Bronchial epithelial cell (primary cell): ENCODE measurements around the gene SSUH2. TPM values are rescaled to one million over a fixed set of nuclear protein-coding genes. Genes with fewer than 3 reads are reported as not detected.

Experiments used
- DNase-seq: peaks from one replicate; pipeline ENCODE4 v3.0.0-alpha.2; 2010; ENCODE audit warnings: low read depth
- FAIRE-seq: peaks from 2 replicates; lab custom pipeline; 2011; peaks lifted over from hg19 to GRCh38; lab: Jason Lieb, UNC
- H3K27me3 ChIP-seq: 2 replicates; pipeline ENCODE4 v1.5.1; 2011; ENCODE audit warnings: low read length; ENCODE audit not compliant: control insufficient read depth, insufficient read depth
- H3K36me3 ChIP-seq: 2 replicates; pipeline ENCODE4 v1.5.1; 2011; ENCODE audit warnings: low read length; ENCODE audit not compliant: control insufficient read depth, insufficient read depth
- H3K4me3 ChIP-seq: 2 replicates; pipeline ENCODE4 v1.5.1; 2011; ENCODE audit warnings: mild to moderate bottlenecking, low read depth, low read length, control low read depth
- CTCF ChIP-seq: IDR thresholded peaks from 2 replicates; pipeline ENCODE4 v1.5.1; 2011; ENCODE audit warnings: mild to moderate bottlenecking, moderate library complexity, low read length, control low read depth, inconsistent platforms; ENCODE audit not compliant: insufficient read depth, severe bottlenecking
- total RNA-seq: library from RNA; depleted of rRNA; stranded (reverse); fragments of >200 nt; gene quantifications from 2 replicates; pipeline ENCODE4 v1.2.1, GENCODE V29; 2014

SSUH2 gene
- total RNA-seq, 1 donor from 2014 or later, result 0.26 TPM

- no peak for TF ChIP-seq CTCF
- FAIRE-seq (no peak), DNase-seq (no peak)
- Histone ChIP-seq H3K27me3 (no peaks in the 10 kb centered on the region), H3K36me3 (no peaks in the 10 kb centered on the region), H3K4me3 (no peak overlapping the region)
Measured at GRCh38 chr3:8574670-8575322, 69.8 kb downstream of the SSUH2 start.

- Histone ChIP-seq H3K36me3 (no peaks in the 10 kb centered on the region), H3K4me3 (no peak overlapping the region), H3K27me3 (no peaks in the 10 kb centered on the region)
- FAIRE-seq, result no peak
- DNase-seq, result no peak
- no peak for TF ChIP-seq CTCF
Measured at GRCh38 chr3:8574040-8574669, 70.4 kb downstream of the SSUH2 start.

- TF ChIP-seq CTCF, result no peak
- no peak for DNase-seq
- no peaks in the 10 kb centered on the region for H3K27me3 ChIP-seq
- H3K36me3 ChIP-seq, result no peaks in the 10 kb centered on the region
- FAIRE-seq, result no peak
- H3K4me3 ChIP-seq, result no peak overlapping the region
Measured at GRCh38 chr3:8573342-8573926, 71.2 kb downstream of the SSUH2 start.

GRCh38 chr3:8571256-8571655 is 73.3 kb downstream of the SSUH2 start:
- TF ChIP-seq CTCF, result no peak
- H3K4me3 ChIP-seq, result no peak overlapping the region
- no peak for DNase-seq
- H3K36me3 ChIP-seq, result no peaks in the 10 kb centered on the region
- no peak for FAIRE-seq
- no peaks in the 10 kb centered on the region for H3K27me3 ChIP-seq

Other genes starting within 250 kb of the SSUH2 start
- 1.2 and 2.6 TPM in 2 replicates for gene LMCD1, start 143.0 kb downstream of the SSUH2 start, total RNA-seq
- 0.13 TPM in 1 of 2 replicates, not detected in the other for gene CAV3, start 89.0 kb upstream of the SSUH2 start, total RNA-seq
- 0.26 and 0.53 TPM in 2 replicates for gene OXTR, start 124.8 kb upstream of the SSUH2 start, total RNA-seq